Measurements from ENCODE around the gene CYP2A13. TPM values are rescaled to one million over a fixed set of nuclear protein-coding genes. Genes with fewer than 3 reads are reported as not detected.
"Not testable (repeated sequence)": the region's sequence is repeated elsewhere in the genome, so short reads cannot be mapped to it uniquely, and the experiment has no call there.

Gene CYP2A13
- total RNA-seq, 4 donors from 2014 or later = not detected

DNA sequence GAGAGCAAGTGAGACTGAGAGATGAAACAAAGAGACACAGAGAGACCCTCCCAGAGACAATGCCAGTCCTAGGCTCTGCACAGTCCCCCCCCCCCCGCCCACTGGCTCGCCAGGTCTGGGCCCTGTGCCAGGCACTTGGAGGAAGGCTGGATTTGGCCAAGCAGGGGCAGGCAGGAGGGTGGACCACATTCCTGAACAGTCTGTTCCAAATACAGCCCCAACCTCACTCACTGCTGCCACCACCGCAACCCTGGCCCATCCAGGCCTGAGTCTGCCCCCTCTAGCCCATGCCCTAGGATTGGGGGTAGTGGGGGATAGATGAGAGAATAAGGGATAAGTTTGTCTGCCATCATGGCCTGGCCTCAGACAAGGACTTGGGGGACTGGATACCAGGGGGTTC is 45.0 kb downstream of the CYP2A13 start:
- H3K9me3 ChIP-seq = no peaks in the 10 kb centered on the region
- TF ChIP-seq, protein P1, sequence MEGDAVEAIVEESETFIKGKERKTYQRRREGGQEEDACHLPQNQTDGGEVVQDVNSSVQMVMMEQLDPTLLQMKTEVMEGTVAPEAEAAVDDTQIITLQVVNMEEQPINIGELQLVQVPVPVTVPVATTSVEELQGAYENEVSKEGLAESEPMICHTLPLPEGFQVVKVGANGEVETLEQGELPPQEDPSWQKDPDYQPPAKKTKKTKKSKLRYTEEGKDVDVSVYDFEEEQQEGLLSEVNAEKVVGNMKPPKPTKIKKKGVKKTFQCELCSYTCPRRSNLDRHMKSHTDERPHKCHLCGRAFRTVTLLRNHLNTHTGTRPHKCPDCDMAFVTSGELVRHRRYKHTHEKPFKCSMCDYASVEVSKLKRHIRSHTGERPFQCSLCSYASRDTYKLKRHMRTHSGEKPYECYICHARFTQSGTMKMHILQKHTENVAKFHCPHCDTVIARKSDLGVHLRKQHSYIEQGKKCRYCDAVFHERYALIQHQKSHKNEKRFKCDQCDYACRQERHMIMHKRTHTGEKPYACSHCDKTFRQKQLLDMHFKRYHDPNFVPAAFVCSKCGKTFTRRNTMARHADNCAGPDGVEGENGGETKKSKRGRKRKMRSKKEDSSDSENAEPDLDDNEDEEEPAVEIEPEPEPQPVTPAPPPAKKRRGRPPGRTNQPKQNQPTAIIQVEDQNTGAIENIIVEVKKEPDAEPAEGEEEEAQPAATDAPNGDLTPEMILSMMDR (IDR thresholded peaks at IDR 0.05) = no peak
- no peak for TF ChIP-seq POLR2A (IDR thresholded peaks at IDR 0.05)
- intact Hi-C loops (cut with DNase I; ENCODE audit: low total_unique reads) = no loop called here
- DNase-seq = no peak
- H3K4me1 ChIP-seq = no peaks in the 10 kb centered on the region
- no peak overlapping the region for H3K4me3 ChIP-seq
- no peak overlapping the region for H3K27ac ChIP-seq
- no peaks in the 10 kb centered on the region for H3K36me3 ChIP-seq
- H3K27me3 ChIP-seq = no peaks in the 10 kb centered on the region

DNA sequence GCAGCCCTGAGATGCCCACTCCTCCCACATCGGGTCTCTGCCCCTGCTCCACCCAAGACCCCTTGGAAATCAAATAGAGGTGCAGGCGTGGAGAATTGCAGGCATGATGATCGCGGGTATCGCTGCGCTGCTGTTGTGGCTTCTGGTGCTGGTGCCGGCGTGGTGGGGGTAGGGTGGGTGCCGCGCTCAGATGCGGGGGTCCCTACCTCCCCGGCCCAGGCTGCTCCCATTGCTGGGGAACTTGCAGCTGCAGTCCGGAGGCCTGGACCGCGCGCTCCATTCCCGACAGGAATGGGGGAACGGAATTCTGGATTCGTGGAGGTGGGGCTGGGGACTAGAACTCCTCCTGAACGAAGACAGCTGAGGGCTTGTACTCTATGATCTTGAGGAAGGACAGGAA is 46.4 kb downstream of the CYP2A13 start:
- DNase-seq = no peak
- intact Hi-C loops (cut with DNase I; ENCODE audit: low total_unique reads) = no loop called here
- TF ChIP-seq, protein P1 (IDR thresholded peaks at IDR 0.05) = no peak
- TF ChIP-seq POLR2A (IDR thresholded peaks at IDR 0.05) = no peak
- H3K27me3 ChIP-seq = no peaks in the 10 kb centered on the region
- H3K4me1 ChIP-seq = no peaks in the 10 kb centered on the region
- H3K36me3 ChIP-seq = no peaks in the 10 kb centered on the region
- H3K4me3 ChIP-seq = no peak overlapping the region
- H3K9me3 ChIP-seq = no peaks in the 10 kb centered on the region
- no peak overlapping the region for H3K27ac ChIP-seq

DNA sequence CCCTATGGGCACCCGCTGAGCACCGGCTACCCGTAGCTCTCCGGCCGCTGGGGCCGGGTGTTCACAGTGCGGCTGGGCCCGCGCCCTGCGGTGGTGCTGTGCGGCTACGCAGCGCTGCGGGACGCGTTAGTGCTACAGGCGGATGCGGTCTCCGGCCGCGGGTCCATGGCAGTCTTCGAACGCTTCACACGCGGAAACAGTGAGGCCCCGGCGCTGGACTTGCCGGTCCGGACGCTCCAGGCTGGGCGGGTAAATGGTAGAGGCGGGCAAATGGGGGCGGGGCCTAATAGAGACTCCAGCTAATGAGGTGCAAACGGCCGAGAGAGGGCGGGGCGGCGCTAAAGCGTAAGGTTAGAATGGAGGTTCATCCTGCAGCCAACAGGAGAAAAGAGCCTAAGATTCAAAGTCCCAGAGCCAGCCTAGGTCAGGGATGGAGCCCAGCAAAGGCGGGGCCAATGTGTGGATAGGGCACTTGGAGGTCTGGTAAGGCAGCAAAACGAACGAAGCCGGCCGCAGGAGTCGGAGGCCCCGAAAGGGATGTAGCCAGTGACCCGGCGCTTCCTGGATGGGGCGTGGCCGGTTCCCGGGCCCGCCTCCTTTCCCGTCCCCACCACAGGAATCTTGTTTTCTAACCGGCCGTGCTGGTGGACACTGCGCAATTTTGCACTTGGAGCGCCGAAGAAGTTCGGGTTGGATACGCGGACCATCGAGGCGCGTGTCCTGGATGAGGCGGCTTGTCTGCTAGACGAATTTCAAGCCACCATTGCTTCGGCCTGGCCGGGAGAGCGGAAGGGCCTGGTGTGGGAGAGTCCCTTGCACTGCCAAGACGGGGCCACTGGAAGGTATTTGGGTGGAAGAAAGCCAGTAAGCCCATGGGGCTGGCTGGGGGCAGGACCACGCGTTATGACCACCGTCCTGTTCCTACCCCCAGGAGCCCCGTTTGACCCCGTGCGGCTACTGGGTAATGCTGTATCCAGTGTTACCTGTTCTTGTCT is 47.4 kb downstream of the CYP2A13 start:
- intact Hi-C loops (cut with DNase I; ENCODE audit: low total_unique reads); H3K4me1 ChIP-seq; H3K9me3 ChIP-seq; H3K36me3 ChIP-seq; H3K27me3 ChIP-seq: not testable (repeated sequence)
- peak; percentile 53 to 54 for DNase-seq
- H3K27ac ChIP-seq = peak overlapping the region in 1 of 2 donors; percentile 57
- H3K4me3 ChIP-seq = peak overlapping the region; percentile 25 to 43

DNA sequence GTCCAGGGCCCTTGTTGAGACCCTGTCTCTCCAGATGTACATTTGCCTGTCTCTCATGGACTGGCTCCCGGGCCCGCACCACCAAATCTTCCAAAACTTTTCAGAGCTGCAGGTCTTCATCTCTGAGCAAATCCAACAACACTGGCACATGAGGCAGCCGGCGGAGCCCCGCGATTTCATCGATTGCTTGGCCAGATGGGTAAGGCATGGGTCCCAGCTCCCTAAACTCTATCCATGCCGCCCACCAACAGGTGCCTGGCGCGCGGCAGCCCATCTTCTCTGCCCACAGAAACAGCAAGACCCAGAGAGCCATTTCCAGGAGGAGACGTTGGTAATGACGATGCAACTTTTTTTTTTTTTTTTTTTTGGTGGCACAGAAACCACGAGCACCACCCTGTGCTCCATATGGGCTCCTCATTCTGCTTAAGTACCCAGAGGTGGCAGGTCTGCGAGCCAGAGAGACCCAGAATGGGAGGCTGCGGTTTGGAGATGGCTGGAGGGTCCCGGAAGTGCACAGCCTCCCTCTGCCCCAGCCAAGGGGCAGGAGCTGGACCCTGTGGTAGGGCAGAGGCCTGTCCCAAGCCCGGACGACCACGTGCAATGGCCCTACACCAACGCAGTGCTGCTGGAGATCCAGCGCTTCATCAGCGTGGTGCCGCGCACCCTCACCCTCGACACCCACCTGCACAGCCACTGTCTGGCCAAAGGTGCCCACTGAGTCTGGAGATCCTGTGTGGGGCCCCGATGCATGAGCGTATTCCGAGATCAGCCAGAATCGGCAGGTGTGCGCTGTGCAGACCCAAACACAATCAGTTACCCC is 48.6 kb downstream of the CYP2A13 start:
- intact Hi-C loops (cut with DNase I; ENCODE audit: low total_unique reads) = no loop called here
- no peaks in the 10 kb centered on the region for H3K4me1 ChIP-seq
- H3K4me3 ChIP-seq = no peak overlapping the region
- no peaks in the 10 kb centered on the region for H3K27me3 ChIP-seq
- no peak for TF ChIP-seq POLR2A (IDR thresholded peaks at IDR 0.05)
- TF ChIP-seq, protein P1 (IDR thresholded peaks at IDR 0.05) = no peak
- H3K36me3 ChIP-seq = no peaks in the 10 kb centered on the region
- DNase-seq = no peak
- H3K9me3 ChIP-seq = no peaks in the 10 kb centered on the region
- H3K27ac ChIP-seq = no peak overlapping the region

DNA sequence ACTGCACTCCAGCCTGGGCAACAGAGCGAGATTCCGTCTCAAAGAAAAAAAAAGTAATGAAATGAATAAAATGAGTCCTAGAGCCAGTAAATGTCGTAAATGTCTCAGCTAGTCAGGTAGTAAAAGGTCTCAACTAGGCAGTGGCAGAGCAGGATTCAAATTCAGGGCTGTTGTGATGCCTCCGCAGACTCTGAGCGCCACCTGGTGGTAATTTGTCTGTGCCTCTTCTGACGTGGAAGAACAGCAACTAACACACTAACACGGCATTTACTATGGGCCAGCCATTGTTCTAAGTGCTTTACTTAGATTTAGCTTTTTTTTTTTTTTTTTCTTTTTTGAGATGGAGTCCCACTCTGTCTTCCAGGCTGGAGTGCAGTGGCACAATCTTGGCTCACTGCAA is 56.2 kb downstream of the CYP2A13 start:
- Histone ChIP-seq H3K27ac (no peak overlapping the region), H3K27me3 (no peaks in the 10 kb centered on the region), H3K4me3 (no peak overlapping the region), H3K9me3 (no peaks in the 10 kb centered on the region), H3K36me3 (no peaks in the 10 kb centered on the region), H3K4me1 (no peaks in the 10 kb centered on the region)
- no peak for TF ChIP-seq POLR2A (IDR thresholded peaks at IDR 0.05)
- TF ChIP-seq, protein P1 (IDR thresholded peaks at IDR 0.05) = peak; percentile 63 to 70 (median 66)
- intact Hi-C loops (cut with DNase I; ENCODE audit: low total_unique reads) = no loop called here
- peak; percentile 52 to 69 for DNase-seq

Other genes with a start within 250 kb of the CYP2A13 start
- gene CYP2A6, start 238.0 kb upstream of the CYP2A13 start, total RNA-seq = under 1 TPM in 1 of 4 donors, not detected in 3; 0.64 TPM
- gene CYP2A7, start 206.2 kb upstream of the CYP2A13 start, total RNA-seq = 1 to 10 TPM in 1 of 4 donors, not detected in 3; 2.3 TPM
- gene CYP2B6, start 97.2 kb upstream of the CYP2A13 start, total RNA-seq = not detected
- gene CYP2F1, start 26.0 kb downstream of the CYP2A13 start, total RNA-seq = not detected
- gene CYP2S1, start 104.8 kb downstream of the CYP2A13 start, total RNA-seq = 1 to 10 TPM in 1 of 4 donors, under 1 TPM in 1, not detected in 2; 0.48 to 1.2 TPM
- gene AXL, start 130.8 kb downstream of the CYP2A13 start, total RNA-seq = 10 to 100 TPM; 22.3 to 86.5 (median 60.6) TPM
- 100 to 1,000 TPM in 2 of 4 donors, 10 to 100 TPM in 2; 49.7 to 219 (median 87.4) TPM for gene HNRNPUL1, start 175.9 kb downstream of the CYP2A13 start, total RNA-seq
- 10 to 100 TPM in 2 of 4 donors, 1 to 10 TPM in 2; 4.4 to 38.0 (median 10.8) TPM for gene CCDC97, start 221.7 kb downstream of the CYP2A13 start, total RNA-seq